ENCODE data around the gene GAS6.

The GAS6 gene

DNA sequence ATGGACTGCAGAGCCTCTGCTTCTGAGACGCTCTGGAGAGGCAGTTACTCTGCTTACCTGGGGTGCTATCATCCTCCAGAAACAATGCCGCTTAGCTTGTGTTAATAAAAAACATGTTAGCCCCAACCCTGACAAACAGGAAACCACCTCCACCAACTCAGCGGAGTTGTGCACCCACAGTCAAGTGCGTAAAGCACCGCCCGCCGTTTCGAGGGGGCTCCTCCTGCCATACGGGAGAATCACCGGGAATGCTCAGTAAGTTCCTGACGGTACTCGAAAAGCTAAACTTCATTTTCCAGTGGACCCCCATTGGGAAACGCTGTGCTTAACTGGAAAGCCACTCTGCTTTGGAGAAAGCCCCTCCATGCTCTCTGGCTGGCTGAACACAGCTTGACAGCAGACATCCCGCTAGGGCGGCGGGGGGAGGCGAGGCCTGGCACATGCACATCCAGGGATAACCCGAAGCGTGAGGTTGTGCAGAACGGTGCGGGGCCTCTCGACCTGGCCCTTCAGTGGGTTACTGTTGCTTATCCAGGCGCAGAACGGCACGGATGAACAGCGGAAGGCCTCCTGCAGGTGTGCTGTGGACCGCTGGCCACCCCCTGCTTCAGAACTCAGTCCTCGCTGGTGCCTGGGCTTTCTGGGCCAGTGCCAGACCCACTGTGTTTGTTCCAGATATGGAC, 17.1 kb downstream of the GAS6 start:
- Histone ChIP-seq H3K4me1 (ENCODE audit: low read length) (peaks cover 22% of the 10 kb centered on the region), H4K20me1 (ENCODE audit: insufficient read depth, low read length) (peaks cover 49% of the 10 kb centered on the region), H3K79me2 (ENCODE audit: low read length) (peaks cover 100% of the 10 kb centered on the region), H3K9me2 (replicated peaks; ENCODE audit: insufficient read depth, low read length) (no peaks in the 10 kb centered on the region), H3F3A (ENCODE audit: insufficient read depth, low read length) (peaks cover 9% of the 10 kb centered on the region; the same call in 1 of the 2 replicates), H3K27ac (ENCODE audit: low read length) (no peak overlapping the region), H3K9me3 (replicated peaks; ENCODE audit: insufficient read depth, low read length) (no peaks in the 10 kb centered on the region), H3K27me3 (replicated peaks; ENCODE audit: insufficient read depth, low read length) (no peaks in the 10 kb centered on the region), H3K4me2 (ENCODE audit: low read depth, low read length) (no peak overlapping the region), H3K36me3 (replicated peaks; ENCODE audit: insufficient read depth, low read length) (peaks cover 39% of the 10 kb centered on the region), H3K9ac (ENCODE audit: low read length) (no peak overlapping the region), H3K4me3 (ENCODE audit: low read length) (no peak overlapping the region), H2AFZ (ENCODE audit: low read length) (no peak overlapping the region)
- TF ChIP-seq EZH2phosphoT487 (IDR thresholded peaks at IDR 0.05; ENCODE audit: low read length): no peak
- TF ChIP-seq EZH2 (optimal IDR thresholded peaks at IDR 0.05; ENCODE audit: low read depth, low read length): no peak
- TF ChIP-seq, protein P1, sequence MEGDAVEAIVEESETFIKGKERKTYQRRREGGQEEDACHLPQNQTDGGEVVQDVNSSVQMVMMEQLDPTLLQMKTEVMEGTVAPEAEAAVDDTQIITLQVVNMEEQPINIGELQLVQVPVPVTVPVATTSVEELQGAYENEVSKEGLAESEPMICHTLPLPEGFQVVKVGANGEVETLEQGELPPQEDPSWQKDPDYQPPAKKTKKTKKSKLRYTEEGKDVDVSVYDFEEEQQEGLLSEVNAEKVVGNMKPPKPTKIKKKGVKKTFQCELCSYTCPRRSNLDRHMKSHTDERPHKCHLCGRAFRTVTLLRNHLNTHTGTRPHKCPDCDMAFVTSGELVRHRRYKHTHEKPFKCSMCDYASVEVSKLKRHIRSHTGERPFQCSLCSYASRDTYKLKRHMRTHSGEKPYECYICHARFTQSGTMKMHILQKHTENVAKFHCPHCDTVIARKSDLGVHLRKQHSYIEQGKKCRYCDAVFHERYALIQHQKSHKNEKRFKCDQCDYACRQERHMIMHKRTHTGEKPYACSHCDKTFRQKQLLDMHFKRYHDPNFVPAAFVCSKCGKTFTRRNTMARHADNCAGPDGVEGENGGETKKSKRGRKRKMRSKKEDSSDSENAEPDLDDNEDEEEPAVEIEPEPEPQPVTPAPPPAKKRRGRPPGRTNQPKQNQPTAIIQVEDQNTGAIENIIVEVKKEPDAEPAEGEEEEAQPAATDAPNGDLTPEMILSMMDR (IDR thresholded peaks at IDR 0.05; ENCODE audit: low read length): no peak
- no peak for DNase-seq

- Histone ChIP-seq H3K4me2 (ENCODE audit: low read depth, low read length) (no peak overlapping the region), H3K9ac (ENCODE audit: low read length) (no peak overlapping the region), H3K4me3 (ENCODE audit: low read length) (no peak overlapping the region), H3K9me2 (replicated peaks; ENCODE audit: insufficient read depth, low read length) (no peaks in the 10 kb centered on the region), H2AFZ (ENCODE audit: low read length) (no peak overlapping the region), H3K79me2 (ENCODE audit: low read length) (peaks cover 98% of the 10 kb centered on the region), H3K36me3 (replicated peaks; ENCODE audit: insufficient read depth, low read length) (peaks cover 35% of the 10 kb centered on the region), H3K27me3 (replicated peaks; ENCODE audit: insufficient read depth, low read length) (no peaks in the 10 kb centered on the region), H3K4me1 (ENCODE audit: low read length) (peaks cover 17% of the 10 kb centered on the region), H3F3A (ENCODE audit: insufficient read depth, low read length) (peaks cover 9% of the 10 kb centered on the region; the same call in 1 of the 2 replicates), H4K20me1 (ENCODE audit: insufficient read depth, low read length) (peaks cover 47% of the 10 kb centered on the region), H3K9me3 (replicated peaks; ENCODE audit: insufficient read depth, low read length) (no peaks in the 10 kb centered on the region), H3K27ac (ENCODE audit: low read length) (no peak overlapping the region)
- TF ChIP-seq, protein P1 (IDR thresholded peaks at IDR 0.05; ENCODE audit: low read length): no peak
- no peak for DNase-seq
Observed at GRCh38 chr13:113845723-113846635, 17.9 kb downstream of the GAS6 start.

- DNase-seq: no peak
- H4K20me1 ChIP-seq (ENCODE audit: insufficient read depth, low read length): peaks cover 40% of the 10 kb centered on the region
- H3K27me3 ChIP-seq (replicated peaks; ENCODE audit: insufficient read depth, low read length): no peaks in the 10 kb centered on the region
- peaks cover 98% of the 10 kb centered on the region for H3K79me2 ChIP-seq (ENCODE audit: low read length)
- no peak overlapping the region for H3K4me3 ChIP-seq (ENCODE audit: low read length)
- no peaks in the 10 kb centered on the region for H3K9me2 ChIP-seq (replicated peaks; ENCODE audit: insufficient read depth, low read length)
- H3K36me3 ChIP-seq (replicated peaks; ENCODE audit: insufficient read depth, low read length): peaks cover 34% of the 10 kb centered on the region
- TF ChIP-seq EZH2phosphoT487 (IDR thresholded peaks at IDR 0.05; ENCODE audit: low read length) (no peak), EZH2 (optimal IDR thresholded peaks at IDR 0.05; ENCODE audit: low read depth, low read length) (no peak)
- TF ChIP-seq, protein P1 (IDR thresholded peaks at IDR 0.05; ENCODE audit: low read length): no peak
- peaks cover 7% of the 10 kb centered on the region; the same call in 1 of the 2 replicates for H3K4me1 ChIP-seq (ENCODE audit: low read length)
- H3K27ac ChIP-seq (ENCODE audit: low read length): no peak overlapping the region
- H2AFZ ChIP-seq (ENCODE audit: low read length): no peak overlapping the region
- no peak overlapping the region for H3K4me2 ChIP-seq (ENCODE audit: low read depth, low read length)
- peaks cover 16% of the 10 kb centered on the region for H3F3A ChIP-seq (ENCODE audit: insufficient read depth, low read length)
- H3K9me3 ChIP-seq (replicated peaks; ENCODE audit: insufficient read depth, low read length): no peaks in the 10 kb centered on the region
- no peak overlapping the region for H3K9ac ChIP-seq (ENCODE audit: low read length)
Observed at GRCh38 chr13:113845055-113845454, 18.8 kb downstream of the GAS6 start.
